ENCODE data around the gene TEKT5. TPM values are rescaled to one million over a fixed set of nuclear protein-coding genes. Genes with fewer than 3 reads are reported as not detected.
A peak's percentile ranks its signal among the peaks of the same experiment; 100 is the strongest.
"Not testable (repeated sequence)": the region's sequence is repeated elsewhere in the genome, so short reads cannot be mapped to it uniquely, and the experiment has no call there.

The TEKT5 gene
- total RNA-seq, 1 experiment from 2014 or later, result 1.4 TPM

- no peak for DNase-seq (ENCODE audit: low read depth)
Measured at GRCh38 chr16:10635365-10636021, 59.2 kb downstream of the TEKT5 start.

GRCh38 chr16:10633429-10633828, 61.3 kb downstream of the TEKT5 start:
- not testable (repeated sequence) for DNase-seq (ENCODE audit: low read depth)

- DNase-seq (ENCODE audit: low read depth), result no peak
Measured at GRCh38 chr16:10631886-10632285, 62.8 kb downstream of the TEKT5 start.

- no peak for DNase-seq (ENCODE audit: low read depth)
Measured at GRCh38 chr16:10629592-10629963, 65.2 kb downstream of the TEKT5 start.

GRCh38 chr16:10625595-10626357, 69.0 kb downstream of the TEKT5 start:
- DNase-seq (ENCODE audit: low read depth), result peak; percentile 37

GRCh38 chr16:10624527-10624926, 70.2 kb downstream of the TEKT5 start:
- DNase-seq (ENCODE audit: low read depth), result no peak

GRCh38 chr16:10623059-10623458, 71.7 kb downstream of the TEKT5 start:
- no peak for DNase-seq (ENCODE audit: low read depth)

GRCh38 chr16:10622036-10622921, 72.5 kb downstream of the TEKT5 start:
- DNase-seq (ENCODE audit: low read depth), result no peak

GRCh38 chr16:10621216-10621949, 73.3 kb downstream of the TEKT5 start:
- not testable (repeated sequence) for DNase-seq (ENCODE audit: low read depth)

- no peak for DNase-seq (ENCODE audit: low read depth)
Measured at GRCh38 chr16:10620120-10620519, 74.6 kb downstream of the TEKT5 start.

GRCh38 chr16:10619271-10619849, 75.4 kb downstream of the TEKT5 start:
- no peak for DNase-seq (ENCODE audit: low read depth)

- DNase-seq (ENCODE audit: low read depth), result no peak
Measured at GRCh38 chr16:10618710-10619209, 76.0 kb downstream of the TEKT5 start.

GRCh38 chr16:10617662-10618420, 76.9 kb downstream of the TEKT5 start:
- no peak for DNase-seq (ENCODE audit: low read depth)

GRCh38 chr16:10616756-10617640, 77.7 kb downstream of the TEKT5 start:
- peak; percentile 60 for DNase-seq (ENCODE audit: low read depth)

- DNase-seq (ENCODE audit: low read depth), result no peak
Measured at GRCh38 chr16:10616419-10616755, 78.3 kb downstream of the TEKT5 start.

- no peak for DNase-seq (ENCODE audit: low read depth)
Measured at GRCh38 chr16:10614685-10615084, 80.0 kb downstream of the TEKT5 start.

- DNase-seq (ENCODE audit: low read depth), result no peak
Measured at GRCh38 chr16:10613785-10614485, 80.8 kb downstream of the TEKT5 start.

- DNase-seq (ENCODE audit: low read depth), result no peak
Measured at GRCh38 chr16:10612649-10613179, 82.0 kb downstream of the TEKT5 start.
